Neural crest cell (in vitro differentiated cells): ENCODE measurements around the gene NEDD4. TPM values are rescaled to one million over a fixed set of nuclear protein-coding genes. Genes with fewer than 3 reads are reported as not detected.

Source experiments
- DNase-seq: peaks from one replicate; pipeline ENCODE4 v3.0.0; 2021; ENCODE audit warnings: low read depth, mixed read lengths, low spot score
- H3K27ac Mint-ChIP-seq: one replicate; pipeline ENCODE4 v1.8.0; 2021; ENCODE audit warnings: mild to moderate bottlenecking, mixed read lengths; ENCODE audit not compliant: unreplicated experiment
- H3K27me3 Mint-ChIP-seq: 2 replicates; pipeline ENCODE4 v1.8.0; 2021; ENCODE audit warnings: low read depth, mild to moderate bottlenecking, mixed read lengths
- H3K36me3 Mint-ChIP-seq: 2 replicates; pipeline ENCODE4 v1.8.0; 2021; ENCODE audit warnings: low read depth, mild to moderate bottlenecking, mixed read lengths
- H3K4me1 Mint-ChIP-seq: 2 replicates; pipeline ENCODE4 v1.8.0; 2021; ENCODE audit warnings: mixed read lengths
- H3K4me3 Mint-ChIP-seq: one replicate; pipeline ENCODE4 v1.8.0; 2021; ENCODE audit warnings: mild to moderate bottlenecking, mixed read lengths
- H3K9me3 Mint-ChIP-seq: 2 replicates; pipeline ENCODE4 v1.8.0; 2021; ENCODE audit warnings: mixed read lengths
- CTCF ChIP-seq: fragments of 200-600 bp; sonication (generic); conservative IDR thresholded peaks from 2 replicates; pipeline ENCODE4 v1.5.0; 2021; ENCODE audit warnings: antibody characterized with exemption, mild to moderate bottlenecking
- total RNA-seq: library from RNA; stranded (reverse); gene quantifications from 2 replicates; pipeline ENCODE4 v1.2.1, GENCODE V29; 2021

Gene NEDD4
- total RNA-seq, 1 donor from 2014 or later: 20.3 TPM

- no peak overlapping the region for H3K4me3 Mint-ChIP-seq
- H3K27ac Mint-ChIP-seq: no peak overlapping the region
- no peaks in the 10 kb centered on the region for H3K4me1 Mint-ChIP-seq
- H3K27me3 Mint-ChIP-seq: no peaks in the 10 kb centered on the region
- peaks cover 5% of the 10 kb centered on the region for H3K36me3 Mint-ChIP-seq
- no peak for TF ChIP-seq CTCF
- H3K9me3 Mint-ChIP-seq: no peaks in the 10 kb centered on the region
- no peak for DNase-seq
These were observed 163.6 kb downstream of the NEDD4 start for GRCh38 chr15:55829826-55830225.

- no peak for TF ChIP-seq CTCF
- no peak for DNase-seq
- H3K36me3 Mint-ChIP-seq: peaks cover 5% of the 10 kb centered on the region
- H3K27ac Mint-ChIP-seq: no peak overlapping the region
- H3K27me3 Mint-ChIP-seq: no peaks in the 10 kb centered on the region
- no peaks in the 10 kb centered on the region for H3K9me3 Mint-ChIP-seq
- peaks cover 10% of the 10 kb centered on the region for H3K4me1 Mint-ChIP-seq
- no peak overlapping the region for H3K4me3 Mint-ChIP-seq
These were observed 165.5 kb downstream of the NEDD4 start for GRCh38 chr15:55827955-55828354.

- Mint-ChIP-seq H3K27ac (no peak overlapping the region), H3K4me1 (peaks cover 11% of the 10 kb centered on the region), H3K36me3 (peaks cover 5% of the 10 kb centered on the region), H3K4me3 (no peak overlapping the region), H3K27me3 (no peaks in the 10 kb centered on the region), H3K9me3 (no peaks in the 10 kb centered on the region)
- no peak for TF ChIP-seq CTCF
- no peak for DNase-seq
These were observed 166.2 kb downstream of the NEDD4 start for GRCh38 chr15:55827204-55827603.

- no peak for DNase-seq
- Mint-ChIP-seq H3K9me3 (no peaks in the 10 kb centered on the region), H3K4me3 (no peak overlapping the region), H3K4me1 (peaks cover 19% of the 10 kb centered on the region), H3K27ac (no peak overlapping the region), H3K36me3 (peaks cover 2% of the 10 kb centered on the region), H3K27me3 (no peaks in the 10 kb centered on the region)
- TF ChIP-seq CTCF: no peak
These were observed 168.4 kb downstream of the NEDD4 start for GRCh38 chr15:55824857-55825613.

GRCh38 chr15:55823699-55824340 is 169.6 kb downstream of the NEDD4 start:
- no peak for TF ChIP-seq CTCF
- H3K27ac Mint-ChIP-seq: no peak overlapping the region
- H3K36me3 Mint-ChIP-seq: no peaks in the 10 kb centered on the region
- H3K9me3 Mint-ChIP-seq: no peaks in the 10 kb centered on the region
- peaks cover 29% of the 10 kb centered on the region for H3K4me1 Mint-ChIP-seq
- H3K27me3 Mint-ChIP-seq: no peaks in the 10 kb centered on the region
- H3K4me3 Mint-ChIP-seq: no peak overlapping the region
- DNase-seq: no peak
